Renal cortical epithelial cell (primary cell): ENCODE data around the gene DNAJC27. TPM values are rescaled to one million over a fixed set of nuclear protein-coding genes. Genes with fewer than 3 reads are reported as not detected.
A peak's percentile ranks its signal among the peaks of the same experiment; 100 is the strongest.

ENCODE experiments used
- DNase-seq: peaks from one replicate; pipeline ENCODE4 v3.0.0-alpha.2; 2011; ENCODE audit warnings: low read depth
- total RNA-seq: library from RNA; depleted of rRNA; stranded (reverse); fragments of >200 nt; gene quantifications from 2 replicates; pipeline ENCODE4 v1.2.3, GENCODE V29; 2014

Gene DNAJC27
- total RNA-seq, 1 donor from 2014 or later = 10.5 TPM

GRCh38 chr2:24907116-24907515, 64.6 kb downstream of the DNAJC27 start:
- DNase-seq = peak; percentile 29

DNA sequence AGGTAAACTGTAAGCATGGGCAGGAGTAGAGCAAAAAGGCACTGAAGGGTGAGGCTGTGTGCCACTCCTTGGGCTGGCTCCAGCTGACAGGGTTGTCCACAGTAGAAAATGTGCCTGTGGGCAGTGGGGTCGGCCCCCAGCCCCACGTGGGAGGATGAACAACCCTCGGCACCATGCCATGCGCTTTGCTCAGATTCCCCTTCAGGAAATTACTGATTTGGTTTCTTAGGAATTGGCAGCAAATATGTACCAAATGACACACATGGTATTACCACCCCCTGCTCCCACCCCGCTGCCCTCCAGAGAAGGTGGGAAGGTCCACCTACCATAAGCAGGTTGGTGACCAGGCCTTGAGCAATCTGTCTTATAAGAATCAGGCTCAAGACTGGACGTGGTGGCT, 65.3 kb downstream of the DNAJC27 start:
- DNase-seq = no peak

DNA sequence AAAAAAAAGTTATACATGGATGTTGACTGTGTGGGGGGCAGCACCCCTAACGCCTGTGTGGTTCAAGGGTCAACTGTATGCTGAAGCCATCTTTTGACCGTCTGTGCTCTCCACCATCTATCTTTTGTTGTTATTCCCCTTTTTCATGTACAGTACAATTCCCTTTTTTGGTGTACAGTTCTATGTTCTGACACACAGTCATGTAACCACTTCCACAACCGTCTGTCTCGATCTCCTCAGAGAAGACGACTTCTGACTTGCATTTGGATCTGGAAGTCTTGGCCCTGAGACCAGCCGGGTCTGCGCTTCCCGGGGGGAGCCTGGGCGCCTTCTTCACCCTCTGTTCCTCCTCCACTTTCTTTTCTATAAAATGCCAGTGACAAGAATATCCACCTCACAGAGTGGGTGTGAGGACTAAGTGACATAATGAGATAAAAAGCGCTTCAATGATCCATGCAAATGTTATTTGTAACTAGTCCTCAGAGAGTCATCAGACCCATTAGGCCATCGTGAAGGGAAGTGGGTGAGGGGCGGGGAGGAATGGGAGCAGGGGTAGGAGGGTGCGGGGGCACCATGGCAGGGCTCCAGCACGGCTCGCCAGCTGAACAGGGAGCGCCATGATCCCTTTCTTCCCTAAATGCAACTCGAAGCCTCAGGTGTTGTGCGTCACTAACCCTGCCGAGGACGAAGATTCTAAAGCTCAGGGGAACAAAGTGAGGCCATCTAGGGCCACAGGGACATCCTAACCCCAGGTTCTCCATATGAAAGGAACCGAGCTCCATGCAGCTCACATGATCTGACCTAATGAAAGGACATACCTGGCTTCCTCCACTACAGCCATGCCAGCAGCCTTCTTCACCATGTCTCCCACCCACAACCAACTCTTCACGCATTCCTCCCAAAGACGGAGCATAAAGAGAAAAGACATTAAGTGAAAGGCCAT, 68.3 kb downstream of the DNAJC27 start:
- DNase-seq = no peak

GRCh38 chr2:24899361-24899910, 72.3 kb downstream of the DNAJC27 start:
- DNase-seq = no peak

DNA sequence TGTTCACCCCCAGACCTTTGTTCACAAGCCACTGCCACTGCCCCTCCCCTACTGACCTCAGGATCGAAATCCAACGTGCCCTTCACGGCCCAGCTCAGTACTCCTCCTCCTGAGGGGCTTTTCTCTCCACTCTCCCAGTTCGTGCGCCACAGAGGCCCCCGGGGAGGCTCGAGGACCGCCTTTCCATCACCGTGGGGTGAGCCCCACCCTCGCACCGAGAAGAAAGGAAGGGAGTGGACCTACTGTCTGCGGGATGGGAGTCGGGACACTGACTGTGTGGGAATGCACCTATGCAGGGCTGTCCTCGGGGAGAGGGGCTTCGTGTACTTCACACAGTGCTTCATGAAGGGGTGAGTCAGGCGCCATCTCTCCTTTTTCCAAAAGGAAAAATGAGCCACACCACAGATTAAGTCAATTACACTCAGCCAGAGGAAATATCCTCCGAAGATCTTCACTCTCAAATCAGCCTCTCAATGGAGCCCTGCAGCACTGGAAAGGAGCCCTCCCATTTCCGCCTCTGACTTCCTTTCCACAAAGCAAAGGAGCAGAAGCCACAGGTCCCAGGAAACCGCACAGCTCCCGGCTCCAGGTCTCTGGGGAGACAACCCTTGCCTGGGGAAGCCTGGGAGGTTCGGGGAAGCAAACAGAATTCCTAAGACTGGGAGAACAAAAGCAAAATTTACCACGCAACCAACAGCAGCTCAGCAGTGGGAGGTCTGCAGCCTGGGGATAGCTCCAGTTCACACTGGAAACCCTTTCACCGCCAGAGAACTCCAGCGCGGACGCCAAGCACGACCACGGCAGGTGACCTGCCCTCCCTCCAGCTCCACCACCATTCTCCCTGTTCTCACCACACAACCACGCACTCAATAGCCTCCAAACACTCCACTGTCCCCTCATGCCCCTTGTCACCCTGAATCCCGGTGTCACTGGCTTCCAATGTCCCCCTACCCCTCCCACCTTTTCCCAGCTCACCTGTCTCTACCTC, 73.3 kb downstream of the DNAJC27 start:
- DNase-seq = no peak

DNA sequence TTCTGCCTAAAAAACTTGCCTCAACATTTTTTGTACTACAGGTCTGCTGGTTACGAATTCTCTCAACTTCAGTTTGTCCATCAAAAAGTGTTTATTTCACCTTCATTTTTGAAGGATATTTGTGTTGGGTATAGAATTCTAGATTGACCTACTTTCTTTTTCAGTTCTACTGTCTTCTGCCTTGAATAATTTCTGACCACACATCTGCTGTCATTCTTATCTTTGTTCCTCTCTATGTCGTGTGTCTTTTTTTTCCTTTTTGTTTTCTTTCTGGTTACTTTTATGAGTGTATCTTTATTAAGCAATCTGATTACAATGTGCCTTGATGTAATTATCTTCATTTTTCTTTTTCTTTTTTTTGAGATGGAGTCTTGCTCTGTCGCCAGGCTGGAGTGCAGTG, 77.0 kb downstream of the DNAJC27 start:
- no peak for DNase-seq

DNA sequence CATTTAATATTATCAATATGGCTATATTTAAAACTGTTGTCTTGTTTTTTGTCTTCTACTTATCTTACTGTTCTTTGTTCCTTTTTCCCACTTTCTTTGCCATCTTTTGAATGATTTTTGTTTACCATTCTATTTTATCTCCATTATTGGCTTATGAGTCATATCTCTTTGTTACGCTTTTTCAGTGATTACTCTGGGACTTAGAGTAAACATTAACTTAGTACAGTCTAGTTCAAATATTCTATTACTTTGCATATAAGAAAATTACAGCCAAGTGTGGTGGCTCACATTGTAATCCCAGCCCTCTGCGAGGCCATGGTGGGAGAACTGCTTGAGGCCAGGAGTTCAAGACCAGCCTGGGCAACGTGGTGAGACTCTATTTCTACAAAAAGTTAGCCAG, 77.8 kb downstream of the DNAJC27 start:
- peak; percentile 70 for DNase-seq

Other genes with a start within 250 kb of the DNAJC27 start
- gene PTRHD1, start 178.6 kb downstream of the DNAJC27 start, total RNA-seq = 17.6 and 34.6 TPM in 2 replicates
- gene CENPO, start 178.5 kb downstream of the DNAJC27 start, total RNA-seq = 7.8 and 11.2 TPM in 2 replicates
- 9.2 and 16.5 TPM in 2 replicates for gene ADCY3, start 51.7 kb downstream of the DNAJC27 start, total RNA-seq
- 0.35 and 0.40 TPM in 2 replicates for gene EFR3B, start 70.1 kb upstream of the DNAJC27 start, total RNA-seq
- gene POMC, start 196.6 kb upstream of the DNAJC27 start, total RNA-seq = 0.20 TPM in 1 of 2 replicates, not detected in the other